HepG2 (cell line): ENCODE results near the gene TULP3. TPM values are rescaled to one million over a fixed set of nuclear protein-coding genes. Genes with fewer than 3 reads are reported as not detected.

Source experiments
- ATAC-seq: fragments of 200-7000 bp; cut with Tn5 transposase; 3 replicates; pipeline ENCODE4 v1.9.1; 2020; ENCODE audit warnings: mild to moderate bottlenecking, moderate library complexity
- BruUV-seq: library from RNA; stranded (reverse); fragments of 400-500 nt; replicated peaks from 2 replicates; lab custom pipeline; 2021; lab: Mats Ljungman, UMichigan
- CTCF ChIA-PET: fragments of 300-600 bp; formaldehyde crosslinking; extraction: SDS; loops from one replicate; lab custom pipeline; 2021; ENCODE audit warnings: low total read pairs, inconsistent platforms, low intra/inter-chr PET ratio; lab: Yijun Ruan, JAX
- POLR2A ChIA-PET: fragments of 350-600 bp; sonication (Branson Sonifier 250); formaldehyde crosslinking; loops from one replicate; lab custom pipeline; 2020; ENCODE audit warnings: antibody characterized with exemption, inconsistent platforms; lab: Yijun Ruan, JAX
- DNase-seq: peaks from one replicate; pipeline ENCODE4 v3.0.0-alpha.2; 2015; ENCODE audit warnings: low spot score
- FAIRE-seq: peaks from 3 replicates; lab custom pipeline; 2011; peaks lifted over from hg19 to GRCh38; lab: Jason Lieb, UNC
- H2AFZ ChIP-seq: one replicate; pipeline ENCODE4 v1.6.1; 2011; ENCODE audit warnings: low read length, inconsistent platforms
- H3K27ac ChIP-seq: fragments of 300-600 bp; 3 replicates; pipeline ENCODE4 v1.8.0; 2011; ENCODE audit warnings: mixed run types, mild to moderate bottlenecking, mixed read lengths, low read length, inconsistent platforms; ENCODE audit not compliant: insufficient read depth; ENCODE audit errors: extremely low read length
- H3K27me3 ChIP-seq, 2 experiments: fragments of 200-600 bp in 1 of 2; 2 replicates in 1 of 2; 3 replicates in 1 of 2; pipeline versions ENCODE4 v1.6.0 to v1.8.0; 2011; ENCODE audit warnings: low read length in 2 of 2, mild to moderate bottlenecking in 2 of 2, moderate library complexity in 2 of 2, inconsistent platforms in 1 of 2; ENCODE audit not compliant: insufficient read depth in 2 of 2, control insufficient read depth in 1 of 2
- H3K36me3 ChIP-seq, 2 experiments: fragments of 200-600 bp in 1 of 2; replicated peaks in 1 of 2; 2 replicates in 1 of 2; 3 replicates in 1 of 2; pipeline versions ENCODE4 v1.5.1 to v1.8.0; 2011; ENCODE audit warnings: low read length in 2 of 2, inconsistent platforms in 1 of 2; ENCODE audit not compliant: insufficient read depth in 2 of 2, control insufficient read depth in 1 of 2
- H3K4me1 ChIP-seq: 2 replicates; pipeline ENCODE4 v1.5.1; 2012; ENCODE audit warnings: low read length, inconsistent platforms; ENCODE audit not compliant: insufficient read depth
- H3K4me2 ChIP-seq: 2 replicates; pipeline ENCODE4 v1.6.0; 2011; ENCODE audit warnings: low read depth, low read length, inconsistent platforms
- H3K4me3 ChIP-seq, 3 experiments: fragments of 200-600 bp in 1 of 3; sonication (generic), shearing (Covaris generic) in 1 of 3; replicated peaks in 1 of 3; 2 replicates each; pipeline ENCODE4 v1.5.1; 2011 to 2016; ENCODE audit warnings: low read length in 3 of 3, inconsistent platforms in 2 of 3, low read depth in 2 of 3, mild to moderate bottlenecking in 2 of 3, control low read depth in 1 of 3, mixed read lengths in 1 of 3; ENCODE audit not compliant: insufficient read depth in 1 of 3
- H3K79me2 ChIP-seq: one replicate; pipeline ENCODE4 v1.6.1; 2011; ENCODE audit warnings: low read length, inconsistent platforms; ENCODE audit not compliant: insufficient read depth
- H3K9ac ChIP-seq: 2 replicates; pipeline ENCODE4 v1.6.0; 2011; ENCODE audit warnings: mild to moderate bottlenecking, low read depth, low read length, inconsistent platforms; ENCODE audit not compliant: insufficient read depth
- H3K9me3 ChIP-seq: 2 replicates; pipeline ENCODE4 v1.5.1; 2012; ENCODE audit warnings: mild to moderate bottlenecking, low read length
- H4K20me1 ChIP-seq: 2 replicates; pipeline ENCODE4 v1.6.0; 2011; ENCODE audit warnings: inconsistent platforms, mild to moderate bottlenecking, low read length, moderate library complexity; ENCODE audit not compliant: insufficient read depth
- CENPT ChIP-seq: sonication (generic); formaldehyde crosslinking; IDR thresholded peaks from 2 replicates; pipeline ENCODE4 v1.8.0; 2022; ENCODE audit warnings: low read depth, mild to moderate bottlenecking, moderate library complexity, missing genetic modification reagents
- ETV6 ChIP-seq: sonication (generic); formaldehyde crosslinking; conservative IDR thresholded peaks from 2 replicates; pipeline ENCODE4 v1.4.0; 2020; ENCODE audit warnings: missing genetic modification reagents
- HMG20B ChIP-seq: conservative IDR thresholded peaks from 2 replicates; pipeline ENCODE4 v1.6.1; 2016; ENCODE audit warnings: missing genetic modification reagents, missing compliant biosample characterization
- KLF13 ChIP-seq: sonication (generic); formaldehyde crosslinking; IDR thresholded peaks from 2 replicates; pipeline ENCODE4 v1.4.0; 2020; ENCODE audit warnings: mild to moderate bottlenecking, missing genetic modification reagents
- MBNL3 ChIP-seq: fragments of 250-450 bp; sonication (Bioruptor Pico); conservative IDR thresholded peaks from 2 replicates; pipeline ENCODE4 v1.8.0; 2022; ENCODE audit warnings: mild to moderate bottlenecking, inconsistent platforms
- POLR2A ChIP-seq, 2 experiments: IDR thresholded peaks; 2 replicates each; pipeline ENCODE4 v1.6.1; 2011; ENCODE audit warnings: low read depth in 2 of 2, low read length in 2 of 2, mild to moderate bottlenecking in 1 of 2, moderate library complexity in 1 of 2; ENCODE audit not compliant: insufficient read depth in 1 of 2
- POLR2G ChIP-seq: fragments of 200-400 bp; formaldehyde crosslinking; IDR thresholded peaks from 2 replicates; pipeline ENCODE4 v1.6.1; 2018; ENCODE audit warnings: mild to moderate bottlenecking, low read depth, low read length, moderate library complexity
- RFX3 ChIP-seq: IDR thresholded peaks from 2 replicates; pipeline ENCODE4 v1.6.1; 2016; ENCODE audit warnings: missing biosample characterization, missing genetic modification reagents
- SCMH1 ChIP-seq: sonication (generic); formaldehyde crosslinking; IDR thresholded peaks from 2 replicates; pipeline ENCODE4 v1.9.0; 2021; ENCODE audit warnings: missing genetic modification reagents, mild to moderate bottlenecking, borderline replicate concordance
- ZC3H13 ChIP-seq: sonication (generic); formaldehyde crosslinking; IDR thresholded peaks from 2 replicates; pipeline ENCODE4 v1.8.1; 2023; ENCODE audit warnings: mild to moderate bottlenecking, missing genetic modification reagents, moderate library complexity
- ZNF562 ChIP-seq: sonication (generic); formaldehyde crosslinking; IDR thresholded peaks from 2 replicates; pipeline ENCODE4 v1.8.0; 2022; ENCODE audit warnings: missing genetic modification reagents, borderline replicate concordance
- ZNF672 ChIP-seq: sonication (generic); formaldehyde crosslinking; IDR thresholded peaks from 2 replicates; pipeline ENCODE4 v1.8.1; 2022; ENCODE audit warnings: missing genetic modification reagents
- ZNF770 ChIP-seq: sonication (generic); formaldehyde crosslinking; IDR thresholded peaks from 2 replicates; pipeline ENCODE4 v1.5.0; 2020; ENCODE audit warnings: mild to moderate bottlenecking, missing genetic modification reagents
- WGBS: methylation state at CpG from one replicate; pipeline ENCODE4 v1.1.6; 2017; ENCODE audit warnings: low lambda C conversion rate; 5-methylcytosine and 5-hydroxymethylcytosine counted together
- in situ Hi-C: cut with HindIII; loops from 2 replicates; pipeline ENCODE4 v1.10.0; 2017; ENCODE audit warnings: low pct_unique_long_range_greater_than_20kb; ENCODE audit not compliant: extremely low pct_ligation_motif_present
- intact Hi-C: fragments of 100-400 bp; cut with micrococcal nuclease; formaldehyde crosslinking; loops from one replicate; pipeline ENCODE4 v1.10.0; 2022; ENCODE audit not compliant: unreplicated experiment
- polyA plus RNA-seq, 8 experiments: library from polyadenylated mRNA; depleted of rRNA in 3 of 8; stranded (reverse) in 7 of 8; unstranded in 1 of 8; fragments of >200 nt; fragmentation: Illumina TruSeq in 4 of 8; extraction: Trizol in 4 of 8; gene quantifications; 2 replicates each; pipeline versions ENCODE4 v1.2.1 to v1.2.3, GENCODE V29; 2011 to 2016; ENCODE audit warnings: low read depth in 4 of 8, missing spikeins in 1 of 8, mixed read lengths in 1 of 8; ENCODE audit not compliant: insufficient read depth in 1 of 8
- total RNA-seq, 5 experiments: library from RNA; depleted of rRNA; stranded (reverse); fragments of >200 nt; fragmentation: Illumina TruSeq; extraction: Trizol; gene quantifications; 2 replicates each; pipeline ENCODE4 v1.2.3, GENCODE V29; 2016; ENCODE audit warnings: low read depth in 1 of 5

Gene TULP3
- total and polyA plus RNA-seq, 2 of the 13 experiments (the other 11 are each of a cell fraction or from before 2014, with no cell fraction given) = 11.2 to 13.2 TPM

- no peaks in the 10 kb centered on the region for H3K9me3 ChIP-seq
- H3K4me3 ChIP-seq = no peak within 1 kb of the TSS
- peaks cover 4 to 32% of the 10 kb centered on the region in 2 experiments for H3K36me3 ChIP-seq
- no peaks in the 10 kb centered on the region for H4K20me1 ChIP-seq
- in situ Hi-C loops = no loop called here
- 48% methylated on average over 2 of the region's 3 CpGs for WGBS
- POLR2A ChIA-PET = no interaction called here
- intact Hi-C loops = no loop called here
- peak within 1 kb of the TSS; percentile 41 for H3K27ac ChIP-seq
- H3K9ac ChIP-seq = no peak within 1 kb of the TSS
- H2AFZ ChIP-seq = no peak within 1 kb of the TSS
- peaks cover 12% of the 10 kb centered on the region for H3K4me1 ChIP-seq
- no peak for FAIRE-seq
- BruUV-seq = no TSS peak
- TF ChIP-seq SCMH1 (CRISPR knock-in tag) (no peak), ETV6 (no peak), RFX3 (CRISPR knock-in tag) (peak; percentile 31; the same call in 1 of the 2 replicates), POLR2G (peak; percentile 56), ZNF562 (CRISPR knock-in tag) (no peak), ZNF672 (CRISPR knock-in tag) (no peak), POLR2A (IDR thresholded peaks at IDR 0.05; ENCODE audit: insufficient read depth in 1 of 2, low read depth in 2 of 2, low read length in 2 of 2) (0 out of 4 replicates have a peak, but pooled peaks of 1 of the 2 experiments have one; percentile 7), ZC3H13 (no peak), MBNL3 (CRISPR knock-in tag) (no peak), ZNF770 (CRISPR knock-in tag) (no peak), HMG20B (CRISPR knock-in tag) (no peak), KLF13 (CRISPR knock-in tag) (no peak), CENPT (CRISPR knock-in tag) (no peak)
- peak; percentile 43 for ATAC-seq
- H3K27me3 ChIP-seq = no peaks in the 10 kb centered on the region
- H3K79me2 ChIP-seq = no peaks in the 10 kb centered on the region
- CTCF ChIA-PET = no interaction called here
- no peak within 1 kb of the TSS for H3K4me2 ChIP-seq
- peak; percentile 22 for DNase-seq
Observed at GRCh38 chr12:2857021-2857431, 33.7 kb upstream of the TULP3 start, which contains the start of gene TEX52. Gene TEX52 (minus strand): TSS chr12:2857039. CDS start chr12:2857026, 13 bp downstream.
